ENCODE measurements around the gene HACL1. TPM values are rescaled to one million over a fixed set of nuclear protein-coding genes. Genes with fewer than 3 reads are reported as not detected.

HACL1 gene
- polyA plus RNA-seq, 1 donor (not counting 4 experiments of a cell fraction or from before 2014, with no cell fraction given): 23.1 TPM

DNA sequence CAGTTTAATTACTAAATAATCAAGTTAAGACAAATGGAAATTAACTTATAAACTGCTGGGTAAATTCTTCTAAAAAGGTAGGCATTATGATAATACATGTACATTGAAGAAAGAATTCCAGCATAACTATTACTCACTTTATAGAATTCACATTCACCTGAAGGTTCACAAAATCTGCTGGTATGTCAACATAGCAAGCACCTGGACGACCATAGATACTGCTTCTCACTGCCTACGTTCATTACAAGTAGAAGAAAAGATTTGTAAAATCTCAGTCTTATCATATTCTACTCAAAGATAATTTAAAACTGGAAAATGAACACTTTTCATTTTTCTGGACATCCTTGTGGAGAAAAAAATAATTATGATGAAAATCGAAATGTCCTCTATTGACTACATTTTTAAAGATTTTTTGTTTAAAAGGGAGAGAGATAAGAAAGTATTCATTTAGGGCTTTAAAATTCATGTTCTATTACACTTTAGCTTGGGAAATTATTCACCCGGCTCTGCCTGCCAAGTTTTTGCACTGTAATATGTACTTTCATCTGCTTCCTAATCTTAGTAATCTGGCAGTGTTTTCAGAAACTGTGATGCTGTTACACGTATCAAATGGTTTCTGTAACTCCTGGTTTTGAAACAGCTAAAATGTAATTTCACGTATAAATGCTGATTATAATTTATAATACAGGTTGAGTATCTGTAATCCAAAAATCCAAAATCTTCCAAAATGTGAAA lies 16.1 kb downstream of the HACL1 start:
- Histone ChIP-seq H3K4me2 (ENCODE audit: control insufficient read depth, extremely low read depth, insufficient read depth, low read depth, low read length) (no peak overlapping the region), H3K27ac (ENCODE audit: control insufficient read depth, insufficient read depth, low read length) (no peak overlapping the region), H3K27me3 (ENCODE audit: control insufficient read depth, extremely low read depth, insufficient read depth, low read length) (no peaks in the 10 kb centered on the region), H3K9me1 (ENCODE audit: control insufficient read depth, extremely low read depth, insufficient read depth, low read length) (no peaks in the 10 kb centered on the region), H2AFZ (ENCODE audit: control insufficient read depth, low read length) (no peak overlapping the region), H3K9ac (ENCODE audit: control insufficient read depth, extremely low read depth, insufficient read depth, low read length) (no peak overlapping the region), H3K4me1 (ENCODE audit: control insufficient read depth, extremely low read depth, insufficient read depth, low read length) (no peaks in the 10 kb centered on the region), H3K36me3 (ENCODE audit: control insufficient read depth in 2 of 2, extremely low read depth in 1 of 2, insufficient read depth in 2 of 2, low read length in 2 of 2) (peaks cover 0 to 8% of the 10 kb centered on the region in 2 experiments), H3K9me3 (ENCODE audit: control insufficient read depth, low read depth, low read length) (no peaks in the 10 kb centered on the region), H3K4me3 (ENCODE audit: control insufficient read depth in 2 of 3, extremely low read depth in 1 of 3, insufficient read depth in 2 of 3, low read depth in 1 of 3, low read length in 3 of 3) (no peak overlapping the region), H3K79me2 (ENCODE audit: control insufficient read depth, insufficient read depth, low read length) (no peaks in the 10 kb centered on the region), H4K20me1 (ENCODE audit: control insufficient read depth, extremely low read depth, insufficient read depth, low read length) (no peaks in the 10 kb centered on the region)
- TF ChIP-seq EZH2 (IDR thresholded peaks at IDR 0.05; ENCODE audit: low read length): no peak
- TF ChIP-seq CTCF (optimal IDR thresholded peaks at IDR 0.05 in 1 of 3, IDR thresholded peaks at IDR 0.05 in 1 of 3, conservative IDR thresholded peaks at IDR 0.05 in 1 of 3; ENCODE audit: extremely low read depth in 1 of 3, insufficient read depth in 2 of 3, low read length in 3 of 3): no peak
- dilution Hi-C loops (cut with MboI; ENCODE audit: extremely low pct_ligation_motif_present, low sequenced_read_pairs): no loop called here
- DNase-seq (ENCODE audit: low read depth, low spot score): no peak
- FAIRE-seq: no peak

GRCh38 chr3:15581471-15582394 lies 19.6 kb downstream of the HACL1 start:
- TF ChIP-seq CTCF (optimal IDR thresholded peaks at IDR 0.05 in 1 of 3, IDR thresholded peaks at IDR 0.05 in 1 of 3, conservative IDR thresholded peaks at IDR 0.05 in 1 of 3; ENCODE audit: extremely low read depth in 1 of 3, insufficient read depth in 2 of 3, low read length in 3 of 3) (no peak), EZH2 (IDR thresholded peaks at IDR 0.05; ENCODE audit: low read length) (no peak)
- H3K4me2 ChIP-seq (ENCODE audit: control insufficient read depth, extremely low read depth, insufficient read depth, low read depth, low read length): no peak overlapping the region
- no peak overlapping the region for H3K9ac ChIP-seq (ENCODE audit: control insufficient read depth, extremely low read depth, insufficient read depth, low read length)
- dilution Hi-C loops (cut with MboI; ENCODE audit: extremely low pct_ligation_motif_present, low sequenced_read_pairs): no loop called here
- FAIRE-seq (no peak), DNase-seq (ENCODE audit: low read depth, low spot score) (no peak)
- H3K9me1 ChIP-seq (ENCODE audit: control insufficient read depth, extremely low read depth, insufficient read depth, low read length): no peaks in the 10 kb centered on the region
- H4K20me1 ChIP-seq (ENCODE audit: control insufficient read depth, extremely low read depth, insufficient read depth, low read length): no peaks in the 10 kb centered on the region
- H3K79me2 ChIP-seq (ENCODE audit: control insufficient read depth, insufficient read depth, low read length): no peaks in the 10 kb centered on the region
- no peak overlapping the region for H2AFZ ChIP-seq (ENCODE audit: control insufficient read depth, low read length)
- no peak overlapping the region for H3K27ac ChIP-seq (ENCODE audit: control insufficient read depth, insufficient read depth, low read length)
- no peak overlapping the region for H3K4me3 ChIP-seq (ENCODE audit: control insufficient read depth in 2 of 3, extremely low read depth in 1 of 3, insufficient read depth in 2 of 3, low read depth in 1 of 3, low read length in 3 of 3)
- H3K36me3 ChIP-seq (ENCODE audit: control insufficient read depth in 2 of 2, extremely low read depth in 1 of 2, insufficient read depth in 2 of 2, low read length in 2 of 2): peaks cover 0 to 4% of the 10 kb centered on the region in 2 experiments
- H3K9me3 ChIP-seq (ENCODE audit: control insufficient read depth, low read depth, low read length): no peaks in the 10 kb centered on the region
- no peaks in the 10 kb centered on the region for H3K4me1 ChIP-seq (ENCODE audit: control insufficient read depth, extremely low read depth, insufficient read depth, low read length)
- H3K27me3 ChIP-seq (ENCODE audit: control insufficient read depth, extremely low read depth, insufficient read depth, low read length): no peaks in the 10 kb centered on the region
